Body of pancreas (tissue), 4 donors: ENCODE results near the gene ISM2.

Source experiments
- POLR2A ChIP-seq, 3 donors: fragments of 450-650 bp; IDR thresholded peaks; one replicate each; pipeline ENCODE4 v1.6.1; 2016; ENCODE audit warnings: antibody characterized with exemption in 3 of 3, mild to moderate bottlenecking in 2 of 3
- TF ChIP-seq, protein P1 (sequence below), 7 experiments: fragments of 450-650 bp in 4 of 7; fragments of 200-600 bp in 3 of 7; sonication (generic) in 3 of 7; IDR thresholded peaks; one replicate each; pipeline ENCODE4 v1.5.1; 2016 to 2019; ENCODE audit warnings: antibody characterized with exemption in 7 of 7

DNA sequence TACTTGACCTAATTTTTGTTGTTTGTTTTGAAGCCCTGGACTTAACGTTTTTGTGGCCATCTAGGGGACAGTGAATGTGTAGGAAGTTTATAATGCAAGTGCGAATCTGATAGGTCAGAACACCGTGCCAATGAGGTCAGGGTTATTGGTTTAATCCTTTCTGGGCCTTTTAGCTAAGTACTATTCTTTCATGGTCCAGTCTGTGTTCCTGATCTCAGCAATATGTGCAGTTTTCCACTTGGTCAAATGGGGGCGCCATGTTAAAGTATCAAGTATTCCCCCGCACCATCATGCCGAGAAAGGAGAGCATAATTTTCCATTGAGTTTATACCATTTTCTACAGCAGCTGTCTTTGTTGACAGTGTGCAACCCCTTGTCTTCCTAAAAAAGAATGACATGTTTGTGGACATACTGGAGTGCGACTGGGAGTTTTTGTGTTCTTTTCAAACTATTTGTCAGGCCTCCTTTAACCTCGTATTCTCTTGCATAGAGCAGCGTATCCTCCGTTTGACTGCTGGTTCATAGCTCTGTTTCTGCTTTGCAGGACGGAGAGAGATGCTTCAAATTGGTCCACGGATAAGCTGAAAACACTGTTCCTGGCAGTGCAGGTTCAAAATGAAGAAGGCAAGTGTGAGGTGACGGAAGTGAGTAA is 39.4 kb downstream of the ISM2 start:
- TF ChIP-seq, protein P1, sequence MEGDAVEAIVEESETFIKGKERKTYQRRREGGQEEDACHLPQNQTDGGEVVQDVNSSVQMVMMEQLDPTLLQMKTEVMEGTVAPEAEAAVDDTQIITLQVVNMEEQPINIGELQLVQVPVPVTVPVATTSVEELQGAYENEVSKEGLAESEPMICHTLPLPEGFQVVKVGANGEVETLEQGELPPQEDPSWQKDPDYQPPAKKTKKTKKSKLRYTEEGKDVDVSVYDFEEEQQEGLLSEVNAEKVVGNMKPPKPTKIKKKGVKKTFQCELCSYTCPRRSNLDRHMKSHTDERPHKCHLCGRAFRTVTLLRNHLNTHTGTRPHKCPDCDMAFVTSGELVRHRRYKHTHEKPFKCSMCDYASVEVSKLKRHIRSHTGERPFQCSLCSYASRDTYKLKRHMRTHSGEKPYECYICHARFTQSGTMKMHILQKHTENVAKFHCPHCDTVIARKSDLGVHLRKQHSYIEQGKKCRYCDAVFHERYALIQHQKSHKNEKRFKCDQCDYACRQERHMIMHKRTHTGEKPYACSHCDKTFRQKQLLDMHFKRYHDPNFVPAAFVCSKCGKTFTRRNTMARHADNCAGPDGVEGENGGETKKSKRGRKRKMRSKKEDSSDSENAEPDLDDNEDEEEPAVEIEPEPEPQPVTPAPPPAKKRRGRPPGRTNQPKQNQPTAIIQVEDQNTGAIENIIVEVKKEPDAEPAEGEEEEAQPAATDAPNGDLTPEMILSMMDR (IDR thresholded peaks at IDR 0.05): peak in 5 of 7 experiments; percentile 25 to 45 (median 34)
- no peak for TF ChIP-seq POLR2A (IDR thresholded peaks at IDR 0.05)
